ENCODE results near the gene KRT83. TPM values are rescaled to one million over a fixed set of nuclear protein-coding genes. Genes with fewer than 3 reads are reported as not detected.
"Not testable (repeated sequence)": the region's sequence is repeated elsewhere in the genome, so short reads cannot be mapped to it uniquely, and the experiment has no call there.

The KRT83 gene
- polyA plus RNA-seq, 1 experiment: 0.07 TPM

DNA sequence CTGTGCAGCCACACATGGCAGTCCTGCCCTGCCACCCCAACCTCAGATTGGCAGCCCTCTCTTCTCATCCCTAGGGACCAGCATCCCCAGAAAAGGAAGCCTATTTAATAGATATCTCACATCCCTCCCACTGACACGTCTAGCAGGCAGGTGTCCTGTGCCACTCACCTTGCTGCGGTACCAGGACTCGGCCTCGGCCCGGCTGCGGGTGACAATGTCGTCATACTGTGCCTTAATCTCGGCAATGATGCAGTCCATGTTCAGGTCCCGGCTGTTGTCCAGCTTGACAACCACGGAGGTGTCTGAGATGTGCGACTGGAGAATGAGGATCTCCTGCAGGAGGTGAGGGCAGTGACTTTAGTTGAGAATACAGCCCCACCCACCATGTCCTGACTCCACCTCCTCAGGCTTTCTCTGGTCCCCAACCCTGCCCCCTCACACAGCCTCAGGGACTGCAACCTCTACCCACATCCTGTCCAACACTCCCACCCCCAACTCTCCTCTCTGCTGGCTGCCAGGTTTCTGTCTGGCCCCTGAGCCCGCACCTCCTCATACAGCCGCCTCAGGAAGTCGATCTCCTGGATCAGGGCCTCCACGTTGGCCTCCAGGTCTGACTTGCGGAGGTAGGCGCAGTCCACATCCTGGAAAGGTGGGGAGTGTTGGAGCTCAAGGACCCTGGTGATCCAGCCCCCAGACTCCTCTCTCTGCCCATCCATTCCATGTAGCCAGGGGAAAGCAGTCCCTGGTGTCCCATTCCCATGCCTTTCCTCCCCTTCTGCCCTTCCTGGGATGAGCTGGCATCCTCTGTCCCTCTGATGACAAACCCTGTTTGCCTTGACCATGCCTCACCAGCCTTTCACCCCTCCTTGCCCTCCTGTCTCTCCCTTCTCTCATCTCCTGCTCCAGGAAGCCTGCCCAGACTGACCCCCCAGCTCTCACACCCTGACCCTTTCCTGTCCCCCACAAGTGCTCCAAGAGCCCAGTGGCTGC, 33.1 kb downstream of the KRT83 start:
- CTCF ChIA-PET; H3K4me3 ChIP-seq (ENCODE audit: low read depth, low read length); DNase-seq (ENCODE audit: low read depth); H3K36me3 ChIP-seq (ENCODE audit: control insufficient read depth, insufficient read depth, low read length); H3K27me3 ChIP-seq (ENCODE audit: control insufficient read depth, insufficient read depth, low read length); POLR2A ChIA-PET: not testable (repeated sequence)

DNA sequence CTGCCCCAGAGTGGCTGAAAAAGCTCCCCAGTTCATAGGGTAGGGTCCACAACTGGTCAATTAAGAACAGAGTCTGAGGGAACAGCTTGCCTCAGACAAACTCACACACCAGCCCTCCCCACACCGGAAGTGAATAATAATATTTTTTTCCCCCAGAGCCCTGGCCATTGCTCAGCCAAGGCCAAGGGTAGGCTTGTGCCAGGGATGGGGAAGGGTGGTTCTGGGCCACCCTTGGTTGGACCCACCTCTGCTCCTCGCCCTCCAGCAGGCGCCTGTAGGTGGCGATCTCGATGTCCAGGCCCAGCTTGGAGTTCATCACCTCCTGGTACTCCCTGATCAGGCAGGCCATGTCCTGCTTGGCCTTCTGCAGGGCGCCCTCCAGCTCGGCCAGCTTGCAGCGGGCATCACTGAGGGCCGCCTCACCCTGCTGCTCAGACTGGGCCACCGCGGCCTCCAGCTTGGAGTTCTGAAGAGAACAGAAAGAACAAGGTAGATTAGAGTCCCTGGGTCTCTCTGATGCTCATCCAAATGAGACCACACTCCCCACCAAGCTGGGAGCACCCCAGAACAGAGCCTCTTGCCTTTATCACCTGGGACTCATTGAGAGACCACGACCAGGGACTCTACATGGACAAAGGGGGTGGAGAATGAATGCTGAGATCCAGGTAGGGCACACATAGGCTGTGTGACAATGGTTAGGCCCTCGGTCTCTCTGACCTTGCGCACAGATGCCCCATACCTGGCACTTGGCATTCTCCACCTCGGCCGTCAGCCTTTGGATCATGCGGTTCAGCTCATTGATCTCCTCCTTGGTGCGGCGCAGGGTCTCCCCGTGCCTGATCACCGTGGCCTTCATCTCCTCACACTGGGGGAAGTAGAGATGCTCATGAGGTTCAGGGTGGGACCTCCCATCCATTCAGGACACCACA, 34.1 kb downstream of the KRT83 start:
- DNase-seq (ENCODE audit: low read depth); H3K27me3 ChIP-seq (ENCODE audit: control insufficient read depth, insufficient read depth, low read length); POLR2A ChIA-PET; H3K4me3 ChIP-seq (ENCODE audit: low read depth, low read length); H3K36me3 ChIP-seq (ENCODE audit: control insufficient read depth, insufficient read depth, low read length): not testable (repeated sequence)
- TF ChIP-seq, protein P1, sequence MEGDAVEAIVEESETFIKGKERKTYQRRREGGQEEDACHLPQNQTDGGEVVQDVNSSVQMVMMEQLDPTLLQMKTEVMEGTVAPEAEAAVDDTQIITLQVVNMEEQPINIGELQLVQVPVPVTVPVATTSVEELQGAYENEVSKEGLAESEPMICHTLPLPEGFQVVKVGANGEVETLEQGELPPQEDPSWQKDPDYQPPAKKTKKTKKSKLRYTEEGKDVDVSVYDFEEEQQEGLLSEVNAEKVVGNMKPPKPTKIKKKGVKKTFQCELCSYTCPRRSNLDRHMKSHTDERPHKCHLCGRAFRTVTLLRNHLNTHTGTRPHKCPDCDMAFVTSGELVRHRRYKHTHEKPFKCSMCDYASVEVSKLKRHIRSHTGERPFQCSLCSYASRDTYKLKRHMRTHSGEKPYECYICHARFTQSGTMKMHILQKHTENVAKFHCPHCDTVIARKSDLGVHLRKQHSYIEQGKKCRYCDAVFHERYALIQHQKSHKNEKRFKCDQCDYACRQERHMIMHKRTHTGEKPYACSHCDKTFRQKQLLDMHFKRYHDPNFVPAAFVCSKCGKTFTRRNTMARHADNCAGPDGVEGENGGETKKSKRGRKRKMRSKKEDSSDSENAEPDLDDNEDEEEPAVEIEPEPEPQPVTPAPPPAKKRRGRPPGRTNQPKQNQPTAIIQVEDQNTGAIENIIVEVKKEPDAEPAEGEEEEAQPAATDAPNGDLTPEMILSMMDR (IDR thresholded peaks at IDR 0.05; ENCODE audit: insufficient read depth, low read depth, low read length): 0 out of 2 replicates have a peak, but pooled peaks have one; percentile 5
- CTCF ChIA-PET: interaction anchor here (0.8 to 1.2 kb wide), 3 partner anchors 10 to 73 kb away, joined by 3 read pairs; no protein-coding TSS in a partner anchor

DNA sequence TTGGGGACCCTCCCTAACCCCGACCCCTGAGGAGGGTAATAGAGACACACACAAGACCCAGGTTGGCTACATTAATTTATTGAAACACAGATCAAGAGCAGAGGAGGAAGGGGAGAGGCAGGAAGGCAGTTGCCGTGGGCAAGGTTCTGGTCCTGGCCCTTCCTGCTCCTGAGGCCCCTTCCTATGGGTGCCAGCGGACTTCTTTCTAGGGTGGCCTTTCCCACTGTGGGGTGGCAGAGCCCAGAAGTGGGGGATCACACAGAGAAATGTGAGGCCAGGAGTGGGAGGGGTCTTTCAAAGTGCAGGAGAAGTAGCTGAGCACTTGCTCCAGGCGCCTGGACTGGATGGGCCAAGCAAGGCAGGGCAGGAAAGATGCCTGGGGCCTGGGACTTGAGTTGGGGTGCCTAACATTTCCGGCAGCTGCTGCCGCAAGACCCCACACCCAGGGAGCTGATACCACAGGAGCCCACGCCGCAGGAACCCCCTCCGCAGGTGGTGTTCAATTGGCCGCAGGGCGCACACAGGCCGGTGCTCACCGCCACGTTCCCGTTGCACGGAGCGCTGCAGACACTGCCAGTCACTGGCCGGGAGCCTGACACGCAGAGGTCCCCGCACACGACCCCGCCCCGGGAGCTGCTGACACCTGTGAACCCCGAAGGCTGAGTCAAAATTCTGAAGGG, 35.2 kb downstream of the KRT83 start:
- Histone ChIP-seq H3K27me3 (ENCODE audit: control insufficient read depth, insufficient read depth, low read length) (no peaks in the 10 kb centered on the region), H3K4me3 (ENCODE audit: low read depth, low read length) (no peak overlapping the region), H3K36me3 (ENCODE audit: control insufficient read depth, insufficient read depth, low read length) (no peaks in the 10 kb centered on the region)
- ChIA-PET POLR2A (interaction anchor here (0.7 kb wide), 1 partner anchor 39 kb away, joined by 5 read pairs; no protein-coding TSS in a partner anchor), CTCF (interaction anchor here (1.2 to 2.4 kb wide), 3 partner anchors 9 to 73 kb away, joined by 3 to 8 read pairs (median 3); no protein-coding TSS in a partner anchor)
- DNase-seq (ENCODE audit: low read depth): no peak
- TF ChIP-seq, protein P1 (IDR thresholded peaks at IDR 0.05; ENCODE audit: insufficient read depth, low read depth, low read length): no peak

DNA sequence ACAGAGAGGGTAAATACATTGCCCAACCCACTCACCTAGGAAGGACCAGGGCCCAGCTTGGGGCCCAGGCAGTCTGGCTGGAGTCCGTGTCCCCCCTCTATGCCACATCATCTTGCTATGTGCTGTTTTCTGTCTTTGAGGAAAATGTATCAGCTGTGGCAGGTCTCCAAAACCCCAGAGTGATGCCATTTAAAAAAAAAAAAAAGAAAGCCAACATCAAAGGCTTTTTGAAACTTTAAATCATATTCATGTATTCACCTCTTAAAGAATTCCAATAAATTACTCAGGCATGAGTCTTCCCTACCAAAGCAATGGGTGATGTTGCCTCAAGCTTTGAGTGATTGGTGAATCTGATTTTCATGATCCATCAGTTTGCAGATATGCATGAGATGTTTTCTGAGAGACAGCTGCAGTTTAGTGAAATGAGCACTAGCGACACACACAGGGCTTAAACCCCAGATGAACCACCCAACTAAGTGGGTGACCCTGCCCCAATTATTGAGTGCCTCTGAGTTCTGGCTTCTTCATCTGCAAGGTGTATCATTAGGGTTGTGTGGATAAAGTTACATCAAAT, 35.9 kb downstream of the KRT83 start:
- Histone ChIP-seq H3K4me3 (ENCODE audit: low read depth, low read length) (no peak overlapping the region), H3K27me3 (ENCODE audit: control insufficient read depth, insufficient read depth, low read length) (no peaks in the 10 kb centered on the region), H3K36me3 (ENCODE audit: control insufficient read depth, insufficient read depth, low read length) (no peaks in the 10 kb centered on the region)
- ChIA-PET POLR2A (interaction anchor here (0.7 kb wide), 1 partner anchor 40 kb away, joined by 5 read pairs; no protein-coding TSS in a partner anchor), CTCF (interaction anchor here (1.2 to 2.4 kb wide), 3 partner anchors 12 to 74 kb away, joined by 3 to 8 read pairs (median 4); no protein-coding TSS in a partner anchor)
- TF ChIP-seq, protein P1 (IDR thresholded peaks at IDR 0.05; ENCODE audit: insufficient read depth, low read depth, low read length): no peak
- DNase-seq (ENCODE audit: low read depth): peak; percentile 59

All from BJ (cell line).